ENCODE measurements around the gene RNF151. TPM values are rescaled to one million over a fixed set of nuclear protein-coding genes. Genes with fewer than 3 reads are reported as not detected.

The RNF151 gene
- total and polyA plus RNA-seq, 2 of the 13 experiments (the other 11 are each of a cell fraction or from before 2014, with no cell fraction given), result not detected

DNA sequence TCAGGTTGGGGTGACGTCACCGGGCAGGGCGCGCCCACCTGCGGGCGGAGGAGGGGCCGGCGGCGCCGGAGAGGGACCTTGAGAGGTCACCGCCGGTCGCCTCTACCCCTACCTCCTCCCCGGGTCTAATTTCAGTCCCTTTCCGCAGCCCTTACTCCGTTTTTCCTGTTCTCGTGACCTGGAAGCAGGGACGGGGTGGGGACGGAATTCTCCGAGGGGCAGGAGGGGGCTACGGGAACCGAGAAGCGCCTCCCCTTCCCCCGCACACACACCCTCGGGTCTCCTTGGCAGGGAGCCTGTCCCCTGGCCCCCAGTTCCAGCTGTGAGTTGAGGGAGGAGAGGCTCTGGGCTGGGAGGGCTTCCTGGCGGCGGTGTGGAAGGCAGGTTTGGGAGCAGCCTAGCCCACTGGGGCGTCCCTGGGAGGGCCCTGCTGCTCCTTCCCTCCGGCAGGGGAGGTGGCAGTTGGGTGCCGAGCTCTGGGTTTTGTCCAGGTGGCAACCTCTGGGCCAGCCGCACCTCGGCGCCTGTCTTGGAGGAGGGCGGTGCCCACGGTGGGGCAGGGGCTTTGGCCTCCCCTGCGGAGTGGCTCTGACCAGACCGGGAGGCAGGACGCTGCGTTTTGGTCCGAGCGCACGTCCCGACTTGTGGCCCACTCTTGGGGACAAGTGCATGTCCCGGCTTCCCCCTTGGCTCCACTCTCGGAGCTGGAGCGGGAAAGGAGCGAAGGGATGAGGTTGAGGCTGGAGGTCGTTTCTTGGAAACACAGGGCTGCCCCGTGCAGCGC lies 23.9 kb downstream of the RNF151 start (continued):
- TF ChIP-seq, protein P1, sequence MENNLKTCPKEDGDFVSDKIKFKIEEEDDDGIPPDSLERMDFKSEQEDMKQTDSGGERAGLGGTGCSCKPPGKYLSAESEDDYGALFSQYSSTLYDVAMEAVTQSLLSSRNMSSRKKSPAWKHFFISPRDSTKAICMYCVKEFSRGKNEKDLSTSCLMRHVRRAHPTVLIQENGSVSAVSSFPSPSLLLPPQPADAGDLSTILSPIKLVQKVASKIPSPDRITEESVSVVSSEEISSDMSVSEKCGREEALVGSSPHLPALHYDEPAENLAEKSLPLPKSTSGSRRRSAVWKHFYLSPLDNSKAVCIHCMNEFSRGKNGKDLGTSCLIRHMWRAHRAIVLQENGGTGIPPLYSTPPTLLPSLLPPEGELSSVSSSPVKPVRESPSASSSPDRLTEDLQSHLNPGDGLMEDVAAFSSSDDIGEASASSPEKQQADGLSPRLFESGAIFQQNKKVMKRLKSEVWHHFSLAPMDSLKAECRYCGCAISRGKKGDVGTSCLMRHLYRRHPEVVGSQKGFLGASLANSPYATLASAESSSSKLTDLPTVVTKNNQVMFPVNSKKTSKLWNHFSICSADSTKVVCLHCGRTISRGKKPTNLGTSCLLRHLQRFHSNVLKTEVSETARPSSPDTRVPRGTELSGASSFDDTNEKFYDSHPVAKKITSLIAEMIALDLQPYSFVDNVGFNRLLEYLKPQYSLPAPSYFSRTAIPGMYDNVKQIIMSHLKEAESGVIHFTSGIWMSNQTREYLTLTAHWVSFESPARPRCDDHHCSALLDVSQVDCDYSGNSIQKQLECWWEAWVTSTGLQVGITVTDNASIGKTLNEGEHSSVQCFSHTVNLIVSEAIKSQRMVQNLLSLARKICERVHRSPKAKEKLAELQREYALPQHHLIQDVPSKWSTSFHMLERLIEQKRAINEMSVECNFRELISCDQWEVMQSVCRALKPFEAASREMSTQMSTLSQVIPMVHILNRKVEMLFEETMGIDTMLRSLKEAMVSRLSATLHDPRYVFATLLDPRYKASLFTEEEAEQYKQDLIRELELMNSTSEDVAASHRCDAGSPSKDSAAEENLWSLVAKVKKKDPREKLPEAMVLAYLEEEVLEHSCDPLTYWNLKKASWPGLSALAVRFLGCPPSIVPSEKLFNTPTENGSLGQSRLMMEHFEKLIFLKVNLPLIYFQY (CRISPR knock-in tag; IDR thresholded peaks at IDR 0.05; ENCODE audit: borderline replicate concordance), result 0 out of 2 replicates have a peak, but pooled peaks have one; percentile 49
- TF ChIP-seq NFYB (CRISPR knock-in tag; IDR thresholded peaks at IDR 0.05), result no peak
- TF ChIP-seq, protein P2, sequence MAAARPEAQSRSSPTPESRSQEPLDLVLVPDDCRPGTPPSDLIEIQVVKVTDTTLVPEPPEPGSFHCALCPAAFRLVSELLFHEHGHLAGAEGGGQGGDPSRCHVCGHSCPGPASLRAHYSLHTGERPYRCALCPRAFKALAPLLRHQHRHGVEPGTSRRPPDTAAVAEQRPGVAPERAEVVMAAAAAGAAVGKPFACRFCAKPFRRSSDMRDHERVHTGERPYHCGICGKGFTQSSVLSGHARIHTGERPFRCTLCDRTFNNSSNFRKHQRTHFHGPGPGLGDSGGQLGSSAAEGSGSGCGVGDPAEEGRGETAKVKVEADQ (CRISPR knock-in tag; IDR thresholded peaks at IDR 0.05; ENCODE audit: borderline replicate concordance), result no peak
- no peak for TF ChIP-seq KAT7 (CRISPR knock-in tag; IDR thresholded peaks at IDR 0.05; ENCODE audit: borderline replicate concordance)
- TF ChIP-seq, protein P3, sequence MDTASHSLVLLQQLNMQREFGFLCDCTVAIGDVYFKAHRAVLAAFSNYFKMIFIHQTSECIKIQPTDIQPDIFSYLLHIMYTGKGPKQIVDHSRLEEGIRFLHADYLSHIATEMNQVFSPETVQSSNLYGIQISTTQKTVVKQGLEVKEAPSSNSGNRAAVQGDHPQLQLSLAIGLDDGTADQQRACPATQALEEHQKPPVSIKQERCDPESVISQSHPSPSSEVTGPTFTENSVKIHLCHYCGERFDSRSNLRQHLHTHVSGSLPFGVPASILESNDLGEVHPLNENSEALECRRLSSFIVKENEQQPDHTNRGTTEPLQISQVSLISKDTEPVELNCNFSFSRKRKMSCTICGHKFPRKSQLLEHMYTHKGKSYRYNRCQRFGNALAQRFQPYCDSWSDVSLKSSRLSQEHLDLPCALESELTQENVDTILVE (CRISPR knock-in tag; IDR thresholded peaks at IDR 0.05), result no peak
- TF ChIP-seq KLF11 (CRISPR knock-in tag; IDR thresholded peaks at IDR 0.05), result no peak
- no peak for TF ChIP-seq EHMT2 (IDR thresholded peaks at IDR 0.05; ENCODE audit: borderline replicate concordance, low read depth, low read length)
- TF ChIP-seq SOX5 (CRISPR knock-in tag; IDR thresholded peaks at IDR 0.05; ENCODE audit: borderline replicate concordance), result 0 out of 2 replicates have a peak, but pooled peaks have one; percentile 19
- TF ChIP-seq PAWR (CRISPR knock-in tag; IDR thresholded peaks at IDR 0.05; ENCODE audit: borderline replicate concordance), result no peak
- TF ChIP-seq, protein P4, sequence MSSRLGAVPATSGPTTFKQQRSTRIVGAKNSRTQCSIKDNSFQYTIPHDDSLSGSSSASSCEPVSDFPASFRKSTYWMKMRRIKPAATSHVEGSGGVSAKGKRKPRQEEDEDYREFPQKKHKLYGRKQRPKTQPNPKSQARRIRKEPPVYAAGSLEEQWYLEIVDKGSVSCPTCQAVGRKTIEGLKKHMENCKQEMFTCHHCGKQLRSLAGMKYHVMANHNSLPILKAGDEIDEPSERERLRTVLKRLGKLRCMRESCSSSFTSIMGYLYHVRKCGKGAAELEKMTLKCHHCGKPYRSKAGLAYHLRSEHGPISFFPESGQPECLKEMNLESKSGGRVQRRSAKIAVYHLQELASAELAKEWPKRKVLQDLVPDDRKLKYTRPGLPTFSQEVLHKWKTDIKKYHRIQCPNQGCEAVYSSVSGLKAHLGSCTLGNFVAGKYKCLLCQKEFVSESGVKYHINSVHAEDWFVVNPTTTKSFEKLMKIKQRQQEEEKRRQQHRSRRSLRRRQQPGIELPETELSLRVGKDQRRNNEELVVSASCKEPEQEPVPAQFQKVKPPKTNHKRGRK (CRISPR knock-in tag; IDR thresholded peaks at IDR 0.05), result no peak
- TF ChIP-seq ZNF264 (CRISPR knock-in tag; IDR thresholded peaks at IDR 0.05), result no peak
- no peak for TF ChIP-seq DNMT3B (CRISPR knock-in tag; conservative IDR thresholded peaks at IDR 0.05)
- TF ChIP-seq ELF3 (CRISPR knock-in tag; IDR thresholded peaks at IDR 0.05), result no peak
- TF ChIP-seq, protein P5, sequence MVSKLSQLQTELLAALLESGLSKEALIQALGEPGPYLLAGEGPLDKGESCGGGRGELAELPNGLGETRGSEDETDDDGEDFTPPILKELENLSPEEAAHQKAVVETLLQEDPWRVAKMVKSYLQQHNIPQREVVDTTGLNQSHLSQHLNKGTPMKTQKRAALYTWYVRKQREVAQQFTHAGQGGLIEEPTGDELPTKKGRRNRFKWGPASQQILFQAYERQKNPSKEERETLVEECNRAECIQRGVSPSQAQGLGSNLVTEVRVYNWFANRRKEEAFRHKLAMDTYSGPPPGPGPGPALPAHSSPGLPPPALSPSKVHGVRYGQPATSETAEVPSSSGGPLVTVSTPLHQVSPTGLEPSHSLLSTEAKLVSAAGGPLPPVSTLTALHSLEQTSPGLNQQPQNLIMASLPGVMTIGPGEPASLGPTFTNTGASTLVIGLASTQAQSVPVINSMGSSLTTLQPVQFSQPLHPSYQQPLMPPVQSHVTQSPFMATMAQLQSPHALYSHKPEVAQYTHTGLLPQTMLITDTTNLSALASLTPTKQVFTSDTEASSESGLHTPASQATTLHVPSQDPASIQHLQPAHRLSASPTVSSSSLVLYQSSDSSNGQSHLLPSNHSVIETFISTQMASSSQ (IDR thresholded peaks at IDR 0.05; ENCODE audit: low read depth), result no peak
- TF ChIP-seq, protein P5 (CRISPR knock-in tag; IDR thresholded peaks at IDR 0.05; ENCODE audit: borderline replicate concordance), result no peak
- no peak for TF ChIP-seq ZFP62 (CRISPR knock-in tag; IDR thresholded peaks at IDR 0.05)
- TF ChIP-seq ZNF879 (CRISPR knock-in tag; IDR thresholded peaks at IDR 0.05), result no peak
- no peak for TF ChIP-seq ZNF841 (CRISPR knock-in tag; IDR thresholded peaks at IDR 0.05; ENCODE audit: borderline replicate concordance)
- TF ChIP-seq TEAD2 (CRISPR knock-in tag; IDR thresholded peaks at IDR 0.05), result no peak

Data from HepG2 (cell line).